Renal cortical epithelial cell (primary cell): ENCODE data around the gene RNF212. TPM values are rescaled to one million over a fixed set of nuclear protein-coding genes. Genes with fewer than 3 reads are reported as not detected.
A peak's percentile ranks its signal among the peaks of the same experiment; 100 is the strongest.

ENCODE experiments used
- DNase-seq: peaks from one replicate; pipeline ENCODE4 v3.0.0-alpha.2; 2011; ENCODE audit warnings: low read depth
- total RNA-seq: library from RNA; depleted of rRNA; stranded (reverse); fragments of >200 nt; gene quantifications from 2 replicates; pipeline ENCODE4 v1.2.3, GENCODE V29; 2014

Gene RNF212
- total RNA-seq, 1 donor from 2014 or later = 8.8 TPM

- DNase-seq = no peak
Measured at GRCh38 chr4:1090465-1091440, 22.6 kb downstream of the RNF212 start.

- no peak for DNase-seq
Measured at GRCh38 chr4:1090036-1090435, 23.3 kb downstream of the RNF212 start.

- no peak for DNase-seq
Measured at GRCh38 chr4:1087371-1087770, 26.0 kb downstream of the RNF212 start.

- DNase-seq = no peak
Measured at GRCh38 chr4:1086011-1086410, 27.4 kb downstream of the RNF212 start.

GRCh38 chr4:1085404-1085799 lies 28.0 kb downstream of the RNF212 start:
- no peak for DNase-seq

GRCh38 chr4:1084796-1085403 lies 28.5 kb downstream of the RNF212 start:
- DNase-seq = no peak

GRCh38 chr4:1084394-1084793 lies 29.0 kb downstream of the RNF212 start:
- no peak for DNase-seq

- peak; percentile 97 for DNase-seq
Measured at GRCh38 chr4:1082215-1083182, 30.9 kb downstream of the RNF212 start.

GRCh38 chr4:1081689-1082040 lies 31.7 kb downstream of the RNF212 start:
- no peak for DNase-seq

GRCh38 chr4:1080961-1081688 lies 32.2 kb downstream of the RNF212 start:
- DNase-seq = peak; percentile 64

GRCh38 chr4:1080432-1080831 lies 32.9 kb downstream of the RNF212 start:
- no peak for DNase-seq

GRCh38 chr4:1079711-1080265 lies 33.6 kb downstream of the RNF212 start:
- DNase-seq = no peak

- DNase-seq = no peak
Measured at GRCh38 chr4:1078490-1078889, 34.9 kb downstream of the RNF212 start.

GRCh38 chr4:1077711-1078477 lies 35.5 kb downstream of the RNF212 start:
- no peak for DNase-seq

GRCh38 chr4:1075809-1076699 lies 37.3 kb downstream of the RNF212 start:
- DNase-seq = no peak

- DNase-seq = no peak
Measured at GRCh38 chr4:1075225-1075624, 38.1 kb downstream of the RNF212 start.

- no peak for DNase-seq
Measured at GRCh38 chr4:1074077-1074476, 39.3 kb downstream of the RNF212 start.

GRCh38 chr4:1072830-1073446 lies 40.4 kb downstream of the RNF212 start:
- peak; percentile 67 for DNase-seq

GRCh38 chr4:1069394-1069793 lies 44.0 kb downstream of the RNF212 start:
- no peak for DNase-seq
